Kidney epithelial cell (primary cell): ENCODE results near the gene SNAI3. TPM values are rescaled to one million over a fixed set of nuclear protein-coding genes. Genes with fewer than 3 reads are reported as not detected.

Experiments used
- DNase-seq: peaks from one replicate; pipeline ENCODE4 v3.0.0-alpha.2; 2010; ENCODE audit warnings: low read depth
- H3K27me3 ChIP-seq: 2 replicates; pipeline ENCODE4 v1.6.0; 2011; ENCODE audit warnings: low read length; ENCODE audit not compliant: control insufficient read depth, insufficient read depth
- H3K36me3 ChIP-seq: 2 replicates; pipeline ENCODE4 v1.5.1; 2011; ENCODE audit warnings: low read length; ENCODE audit not compliant: control insufficient read depth, insufficient read depth
- H3K4me3 ChIP-seq: 2 replicates; pipeline ENCODE4 v1.5.1; 2011; ENCODE audit warnings: low read depth, mild to moderate bottlenecking, control low read depth, low read length
- CTCF ChIP-seq: IDR thresholded peaks from 2 replicates; pipeline ENCODE4 v1.5.1; 2011; ENCODE audit warnings: mild to moderate bottlenecking, moderate library complexity, low read length, control low read depth, inconsistent platforms; ENCODE audit not compliant: insufficient read depth, poor library complexity, severe bottlenecking
- total RNA-seq: library from RNA; depleted of rRNA; stranded (reverse); fragments of >200 nt; gene quantifications from 2 replicates; pipeline ENCODE4 v1.2.3, GENCODE V29; 2015

Gene SNAI3
- 0.82 and 1.1 TPM in 2 replicates for total RNA-seq

- DNase-seq = no peak
- peaks cover 60% of the 10 kb centered on the region for H3K27me3 ChIP-seq
These were observed at the start of gene SNAI3 for GRCh38 chr16:88686439-88687253. TSS of gene SNAI3 (minus strand) at chr16:88686507. CDS start at chr16:88686406, 101 bp downstream.

GRCh38 chr16:88736088-88736487 lies 49.8 kb upstream of the SNAI3 start:
- Histone ChIP-seq H3K4me3 (no peak overlapping the region), H3K27me3 (no peaks in the 10 kb centered on the region), H3K36me3 (peaks cover 2% of the 10 kb centered on the region)
- DNase-seq = no peak
- no peak for TF ChIP-seq CTCF

More at GRCh38 chr16:88686439-88687253, at the start of gene SNAI3:
- Histone ChIP-seq H3K4me3 (peak within 1 kb of the TSS; percentile 44), H3K36me3 (no peaks in the 10 kb centered on the region)
- TF ChIP-seq CTCF = no peak

GRCh38 chr16:88735616-88736015 lies 49.3 kb upstream of the SNAI3 start:
- Histone ChIP-seq H3K36me3 (peaks cover 2% of the 10 kb centered on the region), H3K27me3 (no peaks in the 10 kb centered on the region), H3K4me3 (no peak overlapping the region)
- DNase-seq = no peak
- no peak for TF ChIP-seq CTCF

- H3K27me3 ChIP-seq = no peaks in the 10 kb centered on the region
- no peak for DNase-seq
- no peak overlapping the region for H3K4me3 ChIP-seq
- peaks cover 2% of the 10 kb centered on the region for H3K36me3 ChIP-seq
- TF ChIP-seq CTCF = no peak
These were observed 48.8 kb upstream of the SNAI3 start for GRCh38 chr16:88735121-88735520.

- Histone ChIP-seq H3K36me3 (peaks cover 2% of the 10 kb centered on the region), H3K4me3 (no peak overlapping the region), H3K27me3 (no peaks in the 10 kb centered on the region)
- TF ChIP-seq CTCF = no peak
- DNase-seq = no peak
These were observed 48.0 kb upstream of the SNAI3 start for GRCh38 chr16:88734361-88734728.
